ENCODE measurements around the gene CDC42EP1. TPM values are rescaled to one million over a fixed set of nuclear protein-coding genes. Genes with fewer than 3 reads are reported as not detected.

The CDC42EP1 gene
- total RNA-seq, 4 donors from 2014 or later: 5.6 to 8.8 (median 6.8) TPM

DNA sequence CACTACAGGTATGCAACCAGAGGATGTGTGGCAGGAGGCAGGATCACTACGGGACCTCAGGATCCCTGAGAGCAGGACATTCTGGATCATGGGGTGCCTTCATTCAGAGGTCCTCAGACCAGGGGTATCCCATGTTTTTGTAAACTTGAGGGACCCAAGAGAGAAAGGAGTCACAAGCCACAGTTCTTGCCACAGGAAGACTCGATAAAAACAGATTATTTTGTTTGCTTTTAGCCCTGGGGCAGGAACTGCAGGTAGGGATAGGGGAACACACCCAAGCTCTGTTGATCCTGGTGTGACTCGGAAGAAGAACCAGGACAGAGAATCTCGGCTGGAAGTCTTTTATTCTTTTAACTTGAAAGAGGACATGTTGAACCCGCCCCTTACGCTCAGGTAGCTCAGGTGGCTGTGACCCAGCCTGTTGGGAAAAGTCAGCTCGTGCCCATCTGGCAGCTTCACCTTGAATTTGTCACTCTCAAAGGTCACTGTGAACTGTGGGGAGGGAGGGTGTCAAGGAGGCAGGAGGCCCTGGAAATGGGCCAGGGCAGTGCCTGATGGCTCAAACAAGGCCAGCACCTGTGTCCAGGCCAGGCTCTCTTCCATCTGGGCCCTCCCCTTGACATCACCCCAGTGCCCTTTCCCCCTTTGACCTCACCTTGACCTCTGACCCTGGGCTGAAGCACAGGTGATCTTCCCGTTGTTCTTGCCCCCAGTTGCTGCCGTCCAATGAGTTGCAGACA is 9.8 kb downstream of the CDC42EP1 start:
- TF ChIP-seq POLR2A (IDR thresholded peaks at IDR 0.05): no peak
- TF ChIP-seq, protein P1, sequence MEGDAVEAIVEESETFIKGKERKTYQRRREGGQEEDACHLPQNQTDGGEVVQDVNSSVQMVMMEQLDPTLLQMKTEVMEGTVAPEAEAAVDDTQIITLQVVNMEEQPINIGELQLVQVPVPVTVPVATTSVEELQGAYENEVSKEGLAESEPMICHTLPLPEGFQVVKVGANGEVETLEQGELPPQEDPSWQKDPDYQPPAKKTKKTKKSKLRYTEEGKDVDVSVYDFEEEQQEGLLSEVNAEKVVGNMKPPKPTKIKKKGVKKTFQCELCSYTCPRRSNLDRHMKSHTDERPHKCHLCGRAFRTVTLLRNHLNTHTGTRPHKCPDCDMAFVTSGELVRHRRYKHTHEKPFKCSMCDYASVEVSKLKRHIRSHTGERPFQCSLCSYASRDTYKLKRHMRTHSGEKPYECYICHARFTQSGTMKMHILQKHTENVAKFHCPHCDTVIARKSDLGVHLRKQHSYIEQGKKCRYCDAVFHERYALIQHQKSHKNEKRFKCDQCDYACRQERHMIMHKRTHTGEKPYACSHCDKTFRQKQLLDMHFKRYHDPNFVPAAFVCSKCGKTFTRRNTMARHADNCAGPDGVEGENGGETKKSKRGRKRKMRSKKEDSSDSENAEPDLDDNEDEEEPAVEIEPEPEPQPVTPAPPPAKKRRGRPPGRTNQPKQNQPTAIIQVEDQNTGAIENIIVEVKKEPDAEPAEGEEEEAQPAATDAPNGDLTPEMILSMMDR (IDR thresholded peaks at IDR 0.05 in 4 of 5, conservative IDR thresholded peaks at IDR 0.05 in 1 of 5): no peak
- in situ Hi-C loops (cut with MboI; ENCODE audit: low sequenced_read_pairs in 4 of 4) (loop anchor here in 2 of 4 donors (5.0 kb wide), 1 partner anchor 33 kb away; no protein-coding TSS in a partner anchor), intact Hi-C loops (cut with DNase I; ENCODE audit: low total_unique reads) (no loop called here)
- Histone ChIP-seq H3K27ac (no peak overlapping the region), H3K36me3 (no peaks in the 10 kb centered on the region), H3K4me3 (no peak overlapping the region), H3K27me3 (peaks cover 0 to 9% (median 7%) of the 10 kb centered on the region in 3 donors), H3K9me3 (no peaks in the 10 kb centered on the region), H3K4me1 (peaks cover 6 to 8% of the 10 kb centered on the region in 2 donors)
- no peak for ATAC-seq
- no peak for DNase-seq

DNA sequence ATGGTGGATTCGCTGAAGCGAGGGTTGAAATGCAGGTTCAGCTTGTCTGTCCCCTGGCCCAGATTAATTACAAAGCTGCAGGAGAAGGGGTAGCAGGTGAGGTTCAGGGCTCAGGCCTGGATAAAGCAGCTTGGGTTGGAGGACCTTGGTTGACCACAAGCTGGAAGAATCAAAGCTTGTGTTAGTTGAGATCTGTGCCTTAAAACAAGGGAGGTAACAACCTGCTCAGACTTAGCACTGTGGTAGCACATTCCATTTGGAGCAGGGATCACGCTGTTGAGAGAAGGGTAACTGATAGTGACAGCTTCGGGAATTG is 10.3 kb downstream of the CDC42EP1 start:
- in situ Hi-C loops (cut with MboI; ENCODE audit: low sequenced_read_pairs in 4 of 4): loop anchor here in 2 of 4 donors (5.0 kb wide), 1 partner anchor 33 kb away; no protein-coding TSS in a partner anchor
- ATAC-seq (no peak), DNase-seq (no peak)
- intact Hi-C loops (cut with DNase I; ENCODE audit: low total_unique reads): no loop called here
- Histone ChIP-seq H3K27me3 (peaks cover 0 to 9% (median 7%) of the 10 kb centered on the region in 3 donors), H3K36me3 (no peaks in the 10 kb centered on the region), H3K9me3 (no peaks in the 10 kb centered on the region), H3K27ac (no peak overlapping the region), H3K4me3 (no peak overlapping the region), H3K4me1 (peaks cover 6 to 8% of the 10 kb centered on the region in 2 donors)
- TF ChIP-seq, protein P1 (IDR thresholded peaks at IDR 0.05 in 4 of 5, conservative IDR thresholded peaks at IDR 0.05 in 1 of 5): no peak
- TF ChIP-seq POLR2A (IDR thresholded peaks at IDR 0.05): no peak

DNA sequence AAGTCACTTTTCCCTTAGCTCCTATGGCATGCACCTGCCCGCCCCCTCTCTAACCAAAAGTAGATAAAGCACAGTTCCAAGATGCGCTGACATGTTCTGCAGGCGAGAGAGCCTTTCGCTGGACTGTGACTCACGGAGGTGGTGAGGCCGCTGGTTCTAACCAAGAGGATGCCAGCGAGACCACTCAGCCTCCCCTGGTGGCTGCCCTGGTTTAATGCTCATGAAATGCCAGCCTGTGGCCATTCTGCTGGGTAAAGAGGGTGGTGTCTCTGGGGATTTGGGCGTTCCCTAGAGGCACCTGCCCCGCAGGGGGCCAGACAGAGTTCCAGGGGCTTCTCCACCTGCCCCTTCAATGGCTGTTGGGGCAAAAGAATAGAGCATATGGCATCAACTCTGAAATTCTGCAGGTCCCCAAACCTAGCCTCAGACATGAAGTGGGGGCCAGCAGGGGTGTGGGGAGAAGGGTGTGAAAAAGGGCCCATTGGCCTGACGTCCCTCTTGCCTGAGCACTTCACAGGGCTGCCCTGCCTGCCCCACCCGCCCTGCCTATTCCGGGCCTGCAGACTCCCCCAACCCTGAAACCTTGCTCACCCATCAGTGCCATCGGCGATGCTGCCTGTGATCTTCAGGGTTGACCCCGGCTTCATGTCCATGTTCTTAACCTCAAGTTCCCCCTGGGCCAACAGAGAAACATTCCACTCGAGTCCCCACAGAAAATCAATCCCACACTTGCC is 11.1 kb downstream of the CDC42EP1 start:
- intact Hi-C loops (cut with DNase I; ENCODE audit: low total_unique reads): no loop called here
- Histone ChIP-seq H3K4me1 (peaks cover 6 to 8% of the 10 kb centered on the region in 2 donors), H3K36me3 (no peaks in the 10 kb centered on the region), H3K9me3 (no peaks in the 10 kb centered on the region), H3K27ac (no peak overlapping the region), H3K4me3 (no peak overlapping the region), H3K27me3 (peaks cover 0 to under 1% (median under 1%) of the 10 kb centered on the region in 3 donors)
- ATAC-seq: no peak
- no peak for DNase-seq
- in situ Hi-C loops (cut with MboI; ENCODE audit: low sequenced_read_pairs in 4 of 4): loop anchor here in 2 of 4 donors (5.0 kb wide), 1 partner anchor 34 kb away; no protein-coding TSS in a partner anchor
- TF ChIP-seq POLR2A (IDR thresholded peaks at IDR 0.05): no peak
- TF ChIP-seq, protein P1 (IDR thresholded peaks at IDR 0.05 in 4 of 5, conservative IDR thresholded peaks at IDR 0.05 in 1 of 5): no peak

DNA sequence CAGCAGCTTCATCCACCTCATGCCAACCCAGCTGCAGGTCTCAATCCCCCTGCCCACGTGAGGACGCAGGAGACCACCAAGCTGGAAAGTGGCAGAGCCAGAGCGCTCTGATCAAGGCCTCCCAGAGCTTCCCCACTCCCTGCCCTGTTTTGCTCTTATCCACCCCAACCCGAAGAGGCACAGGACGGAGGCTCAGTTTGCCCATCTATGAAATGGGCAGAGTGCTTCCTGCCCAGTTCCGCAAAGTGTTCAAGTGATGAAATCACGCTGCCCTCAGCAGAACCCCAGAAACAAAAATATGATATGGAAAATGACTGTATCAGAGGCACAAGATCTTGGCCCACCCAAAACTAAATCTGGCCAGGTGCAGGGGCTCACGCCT is 11.7 kb downstream of the CDC42EP1 start:
- Histone ChIP-seq H3K9me3 (no peaks in the 10 kb centered on the region), H3K4me3 (no peak overlapping the region), H3K27me3 (no peaks in the 10 kb centered on the region), H3K27ac (no peak overlapping the region), H3K4me1 (peaks cover 1 to 3% of the 10 kb centered on the region in 2 donors), H3K36me3 (no peaks in the 10 kb centered on the region)
- no peak for ATAC-seq
- in situ Hi-C loops (cut with MboI; ENCODE audit: low sequenced_read_pairs in 4 of 4): loop anchor here in 2 of 4 donors (5.0 kb wide), 1 partner anchor 35 kb away; no protein-coding TSS in a partner anchor
- intact Hi-C loops (cut with DNase I; ENCODE audit: low total_unique reads): no loop called here
- no peak for DNase-seq
- TF ChIP-seq, protein P1 (IDR thresholded peaks at IDR 0.05 in 4 of 5, conservative IDR thresholded peaks at IDR 0.05 in 1 of 5): no peak
- no peak for TF ChIP-seq POLR2A (IDR thresholded peaks at IDR 0.05)

Measured in gastrocnemius medialis (tissue), 4 donors.